ENCODE results near the gene ZNF362.

- no peak for TF ChIP-seq CTCF (IDR thresholded peaks at IDR 0.05)
- TF ChIP-seq POLR2A (IDR thresholded peaks at IDR 0.05), result no peak
- no peak for TF ChIP-seq POLR2AphosphoS5 (IDR thresholded peaks at IDR 0.05)
Measured at GRCh38 chr1:33270379-33270778, 14.1 kb downstream of the ZNF362 start.
